Stimulated activated CD8-positive, alpha-beta memory T cell treated with anti-CD3 and anti-CD28 coated beads, Interleukin-4, amount 100 ng/mL, for 24 hours (primary cell): ENCODE data around the gene ZNF554.
"Not testable (repeated sequence)": the region's sequence is repeated elsewhere in the genome, so short reads cannot be mapped to it uniquely, and the experiment has no call there.

Experiments
- DNase-seq: peaks from one replicate; pipeline ENCODE4 v3.0.0-alpha.2; 2020; ENCODE audit warnings: low read depth

Gene ZNF554

GRCh38 chr19:2790557-2791271 is 29.0 kb upstream of the ZNF554 start:
- no peak for DNase-seq

GRCh38 chr19:2791440-2791839 is 28.2 kb upstream of the ZNF554 start:
- no peak for DNase-seq

GRCh38 chr19:2791876-2792275 is 27.8 kb upstream of the ZNF554 start:
- no peak for DNase-seq

GRCh38 chr19:2792666-2793065 is 27.0 kb upstream of the ZNF554 start:
- not testable (repeated sequence) for DNase-seq

- no peak for DNase-seq
These were observed 26.5 kb upstream of the ZNF554 start for GRCh38 chr19:2793126-2793525.

- DNase-seq: no peak
These were observed 26.1 kb upstream of the ZNF554 start for GRCh38 chr19:2793577-2793976.

- DNase-seq: no peak
These were observed 23.6 kb upstream of the ZNF554 start for GRCh38 chr19:2795827-2796658.

- no peak for DNase-seq
These were observed 22.9 kb upstream of the ZNF554 start for GRCh38 chr19:2796659-2797266.

GRCh38 chr19:2797280-2797679 is 22.4 kb upstream of the ZNF554 start:
- DNase-seq: no peak

GRCh38 chr19:2798158-2798685 is 21.4 kb upstream of the ZNF554 start:
- no peak for DNase-seq

GRCh38 chr19:2798733-2799132 is 20.9 kb upstream of the ZNF554 start:
- DNase-seq: no peak

GRCh38 chr19:2799273-2800020 is 20.2 kb upstream of the ZNF554 start:
- no peak for DNase-seq

- no peak for DNase-seq
These were observed 19.2 kb upstream of the ZNF554 start for GRCh38 chr19:2800506-2800905.

- no peak for DNase-seq
These were observed 16.8 kb upstream of the ZNF554 start for GRCh38 chr19:2802826-2803225.

- DNase-seq: no peak
These were observed 16.0 kb upstream of the ZNF554 start for GRCh38 chr19:2803486-2804155.

GRCh38 chr19:2804156-2805004 is 15.3 kb upstream of the ZNF554 start:
- DNase-seq: no peak

GRCh38 chr19:2805261-2805900 is 14.3 kb upstream of the ZNF554 start:
- no peak for DNase-seq

GRCh38 chr19:2805991-2806649 is 13.5 kb upstream of the ZNF554 start:
- no peak for DNase-seq

GRCh38 chr19:2806736-2807378 is 12.8 kb upstream of the ZNF554 start:
- no peak for DNase-seq
